Suprapubic skin (tissue), 4 donors: ENCODE data around the gene TUBA4A.

ENCODE experiments used
- CTCF ChIP-seq, 2 donors: fragments of 200-600 bp in 1 of 2; fragments of 450-650 bp in 1 of 2; sonication (generic) in 1 of 2; IDR thresholded peaks; one replicate each; pipeline ENCODE4 v1.5.1; 2016 to 2019; ENCODE audit warnings: antibody characterized with exemption in 2 of 2, mild to moderate bottlenecking in 1 of 2, moderate library complexity in 1 of 2
- EP300 ChIP-seq: sonication (generic); formaldehyde crosslinking; IDR thresholded peaks from one replicate; pipeline ENCODE4 v1.6.1; 2017; ENCODE audit warnings: antibody characterized with exemption
- POLR2A ChIP-seq, 2 donors: fragments of 450-650 bp; IDR thresholded peaks; one replicate each; pipeline ENCODE4 v1.6.1; 2017; ENCODE audit warnings: antibody characterized with exemption in 2 of 2, mild to moderate bottlenecking in 2 of 2, moderate library complexity in 2 of 2
- POLR2AphosphoS5 ChIP-seq, 3 donors: sonication (generic); formaldehyde crosslinking; IDR thresholded peaks; one replicate each; pipeline ENCODE4 v1.6.1; 2017; ENCODE audit warnings: antibody characterized with exemption in 3 of 3

GRCh38 chr2:219286436-219287115 lies 32.9 kb upstream of the TUBA4A start:
- TF ChIP-seq CTCF (IDR thresholded peaks at IDR 0.05) (no peak), POLR2A (IDR thresholded peaks at IDR 0.05) (no peak), EP300 (no peak), POLR2AphosphoS5 (IDR thresholded peaks at IDR 0.05) (peak in 1 of 3 donors; percentile 21)
